SJCRH30 (cell line): Measurements from ENCODE around the gene NEK8. TPM values are rescaled to one million over a fixed set of nuclear protein-coding genes. Genes with fewer than 3 reads are reported as not detected.

Experiments
- DNase-seq, 2 experiments: peaks; one replicate each; pipeline ENCODE4 v3.0.0-alpha.2; 2015 to 2020
- H3K27ac ChIP-seq: fragments of 250-450 bp; sonication (Bioruptor Pico); 2 replicates; pipeline ENCODE4 v1.5.1; 2020; ENCODE audit warnings: mild to moderate bottlenecking, moderate library complexity
- H3K27me3 ChIP-seq: fragments of 250-450 bp; sonication (Bioruptor Pico); 2 replicates; pipeline ENCODE4 v1.5.1; 2020; ENCODE audit warnings: mild to moderate bottlenecking, moderate library complexity
- H3K36me3 ChIP-seq: fragments of 250-450 bp; sonication (Bioruptor Pico); 2 replicates; pipeline ENCODE4 v1.5.1; 2020; ENCODE audit warnings: mild to moderate bottlenecking, moderate library complexity
- H3K4me1 ChIP-seq: fragments of 250-450 bp; sonication (Bioruptor Pico); 2 replicates; pipeline ENCODE4 v1.5.1; 2020; ENCODE audit warnings: mild to moderate bottlenecking, moderate library complexity
- H3K4me3 ChIP-seq: fragments of 250-450 bp; sonication (Bioruptor Pico); 2 replicates; pipeline ENCODE4 v1.5.1; 2020; ENCODE audit warnings: mild to moderate bottlenecking, moderate library complexity
- H3K9me3 ChIP-seq: fragments of 250-450 bp; sonication (Bioruptor Pico); replicated peaks from 2 replicates; pipeline ENCODE4 v1.5.1; 2020; ENCODE audit warnings: mild to moderate bottlenecking, moderate library complexity
- total RNA-seq: library from RNA; depleted of rRNA; stranded (reverse); fragments of >200 nt; shearing (Covaris generic); gene quantifications from 2 replicates; pipeline ENCODE4 v1.2.3, GENCODE V29; 2014; rRNA removed

The NEK8 gene
- total RNA-seq, 1 experiment from 2014 or later: 2.6 TPM

DNA sequence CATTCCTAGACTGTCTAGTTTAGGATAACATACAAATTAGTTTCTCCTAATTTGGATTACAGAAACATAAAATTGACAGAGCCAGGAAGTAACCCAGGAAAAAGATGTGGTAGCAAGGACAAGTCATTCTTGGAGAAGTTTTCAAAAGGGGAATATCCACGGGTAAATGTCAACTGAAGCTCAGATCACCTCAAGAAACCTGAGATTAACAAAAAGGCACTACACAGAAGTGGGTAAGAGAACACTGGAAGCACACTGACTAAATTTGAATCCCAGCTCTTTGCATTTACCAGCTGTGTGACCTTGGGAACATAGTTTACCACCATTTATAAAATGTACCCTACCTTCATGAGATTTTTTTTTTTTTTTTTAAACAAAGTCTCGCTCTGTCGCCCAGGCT lies 54.6 kb downstream of the NEK8 start:
- Histone ChIP-seq H3K4me3 (no peak overlapping the region), H3K36me3 (peaks cover 11% of the 10 kb centered on the region), H3K4me1 (no peaks in the 10 kb centered on the region), H3K27ac (no peak overlapping the region), H3K9me3 (no peaks in the 10 kb centered on the region), H3K27me3 (no peaks in the 10 kb centered on the region)
- no peak for DNase-seq

DNA sequence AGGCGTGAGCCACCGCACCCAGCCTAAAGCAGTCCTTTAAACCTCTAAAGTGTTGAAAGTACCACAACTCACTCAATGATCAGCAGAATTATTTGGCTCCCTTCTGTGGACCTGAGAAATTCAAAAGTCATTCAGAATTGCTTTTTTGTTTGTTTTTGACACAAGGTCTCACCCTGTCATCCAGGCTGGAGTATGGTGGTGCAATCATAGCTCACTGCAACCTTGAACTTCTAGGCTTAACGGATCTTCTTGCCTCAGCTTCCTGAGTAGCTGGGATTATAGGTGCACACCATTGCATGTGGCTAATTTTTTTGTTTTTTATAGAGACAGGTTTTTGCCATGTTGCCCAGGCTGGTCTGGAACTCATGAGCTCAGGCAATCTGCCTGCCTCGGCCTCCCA lies 59.5 kb downstream of the NEK8 start:
- Histone ChIP-seq H3K27ac (no peak overlapping the region), H3K27me3 (no peaks in the 10 kb centered on the region), H3K36me3 (no peaks in the 10 kb centered on the region; the same call in 1 of the 2 replicates), H3K4me3 (no peak overlapping the region), H3K9me3 (no peaks in the 10 kb centered on the region), H3K4me1 (peaks cover 3% of the 10 kb centered on the region)
- no peak for DNase-seq

Other genes with a start within 250 kb of the NEK8 start
- gene FOXN1, start 222.4 kb upstream of the NEK8 start, total RNA-seq: not detected in 2 replicates
- 53.7 and 58.7 TPM in 2 replicates for gene UNC119, start 176.2 kb upstream of the NEK8 start, total RNA-seq
- gene PIGS, start 157.3 kb upstream of the NEK8 start, total RNA-seq: 38.0 and 41.8 TPM in 2 replicates
- gene ALDOC, start 151.9 kb upstream of the NEK8 start, total RNA-seq: 0.18 and 0.47 TPM in 2 replicates
- gene SPAG5, start 129.8 kb upstream of the NEK8 start, total RNA-seq: 131 and 147 TPM in 2 replicates
- 16.1 and 19.9 TPM in 2 replicates for gene RSKR, start 114.6 kb upstream of the NEK8 start, total RNA-seq
- gene BLTP2, start 83.6 kb upstream of the NEK8 start, total RNA-seq: 115 and 120 TPM in 2 replicates
- 46.0 and 49.6 TPM in 2 replicates for gene SDF2, start 66.9 kb upstream of the NEK8 start, total RNA-seq
- 60.2 and 66.3 TPM in 2 replicates for gene SUPT6H, start 66.6 kb upstream of the NEK8 start, total RNA-seq
- gene PROCA1, start 16.9 kb upstream of the NEK8 start, total RNA-seq: 5.4 and 7.0 TPM in 2 replicates
- gene RAB34, start 10.9 kb upstream of the NEK8 start, total RNA-seq: 191 and 201 TPM in 2 replicates
- 1,716 and 1,788 TPM in 2 replicates for gene RPL23A, start 8.8 kb upstream of the NEK8 start, total RNA-seq
- gene TLCD1, start 2.6 kb upstream of the NEK8 start, total RNA-seq: 7.5 and 10.0 TPM in 2 replicates
- gene TRAF4, start 15.2 kb downstream of the NEK8 start, total RNA-seq: 118 and 123 TPM in 2 replicates
- gene FAM222B, start 114.0 kb downstream of the NEK8 start, total RNA-seq: 17.4 and 22.8 TPM in 2 replicates
- 58.2 and 63.5 TPM in 2 replicates for gene ERAL1, start 126.2 kb downstream of the NEK8 start, total RNA-seq
- gene FLOT2, start 168.9 kb downstream of the NEK8 start, total RNA-seq: 44.7 and 46.4 TPM in 2 replicates
- 25.6 and 27.0 TPM in 2 replicates for gene DHRS13, start 174.3 kb downstream of the NEK8 start, total RNA-seq
- 48.5 and 49.9 TPM in 2 replicates for gene PHF12, start 222.7 kb downstream of the NEK8 start, total RNA-seq